AG04450 (cell line): ENCODE results near the gene GPC3. TPM values are rescaled to one million over a fixed set of nuclear protein-coding genes. Genes with fewer than 3 reads are reported as not detected.

Experiments used
- CTCF ChIA-PET: fragments of 300-600, 350-600 bp; formaldehyde crosslinking; extraction: SDS; loops from one replicate; lab custom pipeline; 2022; ENCODE audit warnings: antibody characterized with exemption, inconsistent platforms; lab: Charles Lee
- POLR2A ChIA-PET: fragments of 350-600 bp; formaldehyde crosslinking; extraction: SDS; loops from one replicate; lab custom pipeline; 2021; ENCODE audit warnings: antibody characterized with exemption, inconsistent platforms; lab: Yijun Ruan, JAX
- DNase-seq: peaks from one replicate; pipeline ENCODE4 v3.0.0-alpha.2; 2011; ENCODE audit warnings: low read depth, low spot score
- H3K27ac ChIP-seq: one replicate; pipeline ENCODE4 v1.5.1; 2012; ENCODE audit warnings: low read depth, low read length, control low read depth
- H3K27me3 ChIP-seq: one replicate; pipeline ENCODE4 v1.6.0; 2012; ENCODE audit warnings: low read length; ENCODE audit not compliant: control insufficient read depth, insufficient read depth
- H3K4me3 ChIP-seq: 2 replicates; pipeline ENCODE4 v1.5.1; 2011; ENCODE audit warnings: mild to moderate bottlenecking, low read depth, low read length, control low read depth
- H3K9me3 ChIP-seq: 2 replicates; pipeline ENCODE4 v1.5.1; 2012; ENCODE audit warnings: low read length; ENCODE audit not compliant: control insufficient read depth, insufficient read depth
- polyA plus RNA-seq: library from polyadenylated mRNA; depleted of rRNA; stranded (reverse); fragments of >200 nt; gene quantifications from 2 replicates; pipeline ENCODE4 v1.2.3, GENCODE V29; 2011
- TF ChIP-seq, protein P1 (sequence below): IDR thresholded peaks from 2 replicates; pipeline ENCODE4 v1.5.1; 2011; ENCODE audit warnings: low read depth, low read length, control low read depth, inconsistent platforms

The GPC3 gene
- polyA plus RNA-seq, 1 experiment = not detected

DNA sequence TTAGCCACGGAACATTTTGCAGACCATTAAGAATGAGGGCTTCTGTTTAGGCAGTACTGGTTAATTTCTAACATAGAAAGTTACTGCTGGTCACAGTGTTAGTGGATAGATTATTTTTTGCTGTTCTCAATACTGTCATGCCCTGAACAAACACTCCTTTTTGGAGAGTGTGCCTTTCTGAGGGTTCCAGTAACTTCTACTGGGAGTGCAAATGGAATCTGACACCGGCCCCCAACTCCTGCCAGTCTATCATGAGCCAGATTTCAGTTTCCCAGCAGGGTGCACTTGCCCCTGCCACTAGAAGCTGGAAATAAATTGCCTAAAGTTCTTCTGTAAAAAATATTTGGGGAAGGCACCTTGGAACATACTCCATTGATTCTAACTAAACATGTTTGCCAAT, 345.7 kb downstream of the GPC3 start:
- TF ChIP-seq, protein P1, sequence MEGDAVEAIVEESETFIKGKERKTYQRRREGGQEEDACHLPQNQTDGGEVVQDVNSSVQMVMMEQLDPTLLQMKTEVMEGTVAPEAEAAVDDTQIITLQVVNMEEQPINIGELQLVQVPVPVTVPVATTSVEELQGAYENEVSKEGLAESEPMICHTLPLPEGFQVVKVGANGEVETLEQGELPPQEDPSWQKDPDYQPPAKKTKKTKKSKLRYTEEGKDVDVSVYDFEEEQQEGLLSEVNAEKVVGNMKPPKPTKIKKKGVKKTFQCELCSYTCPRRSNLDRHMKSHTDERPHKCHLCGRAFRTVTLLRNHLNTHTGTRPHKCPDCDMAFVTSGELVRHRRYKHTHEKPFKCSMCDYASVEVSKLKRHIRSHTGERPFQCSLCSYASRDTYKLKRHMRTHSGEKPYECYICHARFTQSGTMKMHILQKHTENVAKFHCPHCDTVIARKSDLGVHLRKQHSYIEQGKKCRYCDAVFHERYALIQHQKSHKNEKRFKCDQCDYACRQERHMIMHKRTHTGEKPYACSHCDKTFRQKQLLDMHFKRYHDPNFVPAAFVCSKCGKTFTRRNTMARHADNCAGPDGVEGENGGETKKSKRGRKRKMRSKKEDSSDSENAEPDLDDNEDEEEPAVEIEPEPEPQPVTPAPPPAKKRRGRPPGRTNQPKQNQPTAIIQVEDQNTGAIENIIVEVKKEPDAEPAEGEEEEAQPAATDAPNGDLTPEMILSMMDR = no peak
- ChIA-PET CTCF (no interaction called here), POLR2A (no interaction called here)
- Histone ChIP-seq H3K4me3 (no peak overlapping the region), H3K27ac (no peak overlapping the region), H3K27me3 (no peaks in the 10 kb centered on the region), H3K9me3 (no peaks in the 10 kb centered on the region)
- DNase-seq = no peak

DNA sequence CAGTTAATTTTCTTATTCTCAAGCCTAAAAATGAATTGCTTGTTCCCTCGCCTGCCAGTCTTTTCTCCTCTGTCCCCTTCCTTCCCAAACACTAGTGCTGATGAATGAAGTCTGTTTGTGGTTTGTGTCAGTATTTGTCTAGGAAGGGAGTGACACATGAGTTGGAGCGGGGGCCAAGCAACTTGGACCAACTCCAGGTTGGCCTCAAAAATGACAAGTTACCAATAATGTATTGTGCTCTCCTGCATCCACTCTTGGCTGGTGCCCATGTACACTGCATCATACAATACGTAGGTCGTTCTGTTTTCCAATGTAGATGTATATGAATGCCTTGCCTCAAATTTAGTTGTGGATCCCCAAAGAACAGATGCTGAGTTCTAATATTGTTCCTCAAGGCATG, 347.1 kb downstream of the GPC3 start:
- TF ChIP-seq, protein P1 = no peak
- DNase-seq = no peak
- Histone ChIP-seq H3K4me3 (no peak overlapping the region), H3K27ac (no peak overlapping the region), H3K27me3 (no peaks in the 10 kb centered on the region), H3K9me3 (no peaks in the 10 kb centered on the region)
- ChIA-PET CTCF (no interaction called here), POLR2A (no interaction called here)

DNA sequence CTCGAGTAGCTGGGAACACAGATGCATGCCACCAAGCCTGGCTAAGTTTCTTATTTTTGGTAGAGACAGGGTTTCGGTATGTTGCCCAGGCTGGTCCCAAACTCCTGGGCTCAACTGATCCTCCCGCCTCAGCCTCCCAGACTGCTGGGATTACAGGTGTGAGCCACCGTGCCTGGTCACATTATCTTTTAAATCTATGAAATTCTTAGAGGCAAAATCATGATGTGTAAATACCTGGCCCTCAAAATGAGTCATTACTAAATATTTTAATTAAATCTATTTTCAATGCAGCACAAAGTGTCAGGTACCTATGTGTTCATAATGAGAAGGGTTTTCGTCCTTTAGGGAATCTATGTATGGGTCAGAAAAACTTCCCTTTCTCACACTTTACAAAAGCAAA, 347.6 kb downstream of the GPC3 start:
- no peak for DNase-seq
- Histone ChIP-seq H3K4me3 (no peak overlapping the region), H3K9me3 (no peaks in the 10 kb centered on the region), H3K27ac (no peak overlapping the region), H3K27me3 (no peaks in the 10 kb centered on the region)
- TF ChIP-seq, protein P1 = no peak
- CTCF ChIA-PET = no interaction called here
- POLR2A ChIA-PET = no interaction called here

DNA sequence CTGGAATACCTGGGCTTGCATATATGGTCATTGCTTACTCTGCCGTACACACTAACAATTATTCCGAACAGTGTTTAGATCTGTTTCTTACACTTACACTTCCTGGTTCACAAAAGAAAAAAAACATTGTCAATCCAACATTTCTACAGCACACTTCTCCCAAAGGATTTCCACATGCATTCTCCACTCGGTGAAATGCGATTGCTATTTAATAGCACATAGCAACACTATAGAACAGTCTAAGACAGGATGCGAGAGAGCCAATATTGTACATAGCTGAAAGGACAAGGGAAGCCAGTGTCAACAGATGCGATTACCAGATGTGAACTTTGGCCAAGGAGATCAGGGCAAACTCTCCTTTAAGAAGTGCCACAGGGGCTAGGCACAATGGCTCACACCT, 349.4 kb downstream of the GPC3 start:
- TF ChIP-seq, protein P1 = no peak
- no peaks in the 10 kb centered on the region for H3K27me3 ChIP-seq
- no peak overlapping the region for H3K27ac ChIP-seq
- CTCF ChIA-PET = no interaction called here
- POLR2A ChIA-PET = no interaction called here
- no peak overlapping the region for H3K4me3 ChIP-seq
- H3K9me3 ChIP-seq = no peaks in the 10 kb centered on the region
- no peak for DNase-seq

DNA sequence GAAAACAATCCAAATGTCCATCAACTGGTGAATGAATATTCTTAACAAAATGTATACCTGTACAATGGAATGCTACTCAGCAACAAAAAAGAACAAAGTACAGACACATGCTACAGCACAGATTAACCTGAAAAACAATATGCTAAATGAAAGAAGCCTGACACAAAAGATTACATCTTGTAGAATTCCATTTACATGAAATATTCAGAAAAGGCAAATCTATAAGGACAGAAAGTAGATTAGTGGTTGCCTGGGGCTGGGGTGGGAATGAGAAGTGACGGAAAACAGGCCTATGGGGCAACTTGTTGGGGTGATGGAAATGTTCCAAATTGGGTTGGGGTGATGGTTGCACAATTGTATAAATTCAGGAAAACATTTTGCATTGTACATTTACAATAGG, 351.0 kb downstream of the GPC3 start:
- ChIA-PET CTCF (no interaction called here), POLR2A (no interaction called here)
- no peaks in the 10 kb centered on the region for H3K27me3 ChIP-seq
- no peaks in the 10 kb centered on the region for H3K9me3 ChIP-seq
- H3K4me3 ChIP-seq = no peak overlapping the region
- H3K27ac ChIP-seq = no peak overlapping the region
- DNase-seq = no peak
- TF ChIP-seq, protein P1 = no peak
